Activated CD4-positive, alpha-beta T cell treated with anti-CD3 and anti-CD28 coated beads, Interleukin-2, Interleukin-6, amounts not matched to agents 100 ng/mL and 50 ng/mL, durations not matched to agents 16 hours and 8 hours (primary cell): ENCODE measurements around the gene ABCB8.

Experiments used
- DNase-seq: peaks from one replicate; pipeline ENCODE4 v3.0.0-alpha.2; 2020

The ABCB8 gene

GRCh38 chr7:151059367-151060112 is 31.3 kb downstream of the ABCB8 start, which contains the start of gene SLC4A2:
Gene SLC4A2 (plus strand): TSS chr7:151059589. CDS start chr7:151061988, 2,399 bp downstream.
- DNase-seq = peak; percentile 86

GRCh38 chr7:151060113-151060415 is 31.8 kb downstream of the ABCB8 start:
- no peak for DNase-seq

- DNase-seq = peak; percentile 30
Observed at GRCh38 chr7:151060416-151061212, 32.4 kb downstream of the ABCB8 start.

- no peak for DNase-seq
Observed at GRCh38 chr7:151061213-151062110, 33.2 kb downstream of the ABCB8 start.

GRCh38 chr7:151062111-151062398 is 33.8 kb downstream of the ABCB8 start:
- no peak for DNase-seq

- DNase-seq = no peak
Observed at GRCh38 chr7:151062399-151063211, 34.4 kb downstream of the ABCB8 start.

GRCh38 chr7:151063212-151063561 is 34.9 kb downstream of the ABCB8 start:
- no peak for DNase-seq

GRCh38 chr7:151064454-151064853 is 36.2 kb downstream of the ABCB8 start:
- DNase-seq = no peak

- DNase-seq = no peak
Observed at GRCh38 chr7:151064993-151065392, 36.7 kb downstream of the ABCB8 start.

GRCh38 chr7:151065516-151065915 is 37.3 kb downstream of the ABCB8 start:
- no peak for DNase-seq

GRCh38 chr7:151066273-151066974 is 38.2 kb downstream of the ABCB8 start:
- no peak for DNase-seq

- DNase-seq = no peak
Observed at GRCh38 chr7:151068069-151068773, 40.0 kb downstream of the ABCB8 start.

- no peak for DNase-seq
Observed at GRCh38 chr7:151069841-151070573, 41.8 kb downstream of the ABCB8 start.

- no peak for DNase-seq
Observed at GRCh38 chr7:151070574-151070960, 42.3 kb downstream of the ABCB8 start.

GRCh38 chr7:151071032-151071866 is 43.0 kb downstream of the ABCB8 start:
- no peak for DNase-seq

GRCh38 chr7:151073990-151074389 is 45.7 kb downstream of the ABCB8 start:
- DNase-seq = no peak

GRCh38 chr7:151074817-151075661 is 46.8 kb downstream of the ABCB8 start:
- DNase-seq = no peak

GRCh38 chr7:151075662-151075971 is 47.4 kb downstream of the ABCB8 start:
- no peak for DNase-seq

- DNase-seq = no peak
Observed at GRCh38 chr7:151075978-151076426, 47.8 kb downstream of the ABCB8 start.
